ENCODE measurements around the gene ATRAID.

DNA sequence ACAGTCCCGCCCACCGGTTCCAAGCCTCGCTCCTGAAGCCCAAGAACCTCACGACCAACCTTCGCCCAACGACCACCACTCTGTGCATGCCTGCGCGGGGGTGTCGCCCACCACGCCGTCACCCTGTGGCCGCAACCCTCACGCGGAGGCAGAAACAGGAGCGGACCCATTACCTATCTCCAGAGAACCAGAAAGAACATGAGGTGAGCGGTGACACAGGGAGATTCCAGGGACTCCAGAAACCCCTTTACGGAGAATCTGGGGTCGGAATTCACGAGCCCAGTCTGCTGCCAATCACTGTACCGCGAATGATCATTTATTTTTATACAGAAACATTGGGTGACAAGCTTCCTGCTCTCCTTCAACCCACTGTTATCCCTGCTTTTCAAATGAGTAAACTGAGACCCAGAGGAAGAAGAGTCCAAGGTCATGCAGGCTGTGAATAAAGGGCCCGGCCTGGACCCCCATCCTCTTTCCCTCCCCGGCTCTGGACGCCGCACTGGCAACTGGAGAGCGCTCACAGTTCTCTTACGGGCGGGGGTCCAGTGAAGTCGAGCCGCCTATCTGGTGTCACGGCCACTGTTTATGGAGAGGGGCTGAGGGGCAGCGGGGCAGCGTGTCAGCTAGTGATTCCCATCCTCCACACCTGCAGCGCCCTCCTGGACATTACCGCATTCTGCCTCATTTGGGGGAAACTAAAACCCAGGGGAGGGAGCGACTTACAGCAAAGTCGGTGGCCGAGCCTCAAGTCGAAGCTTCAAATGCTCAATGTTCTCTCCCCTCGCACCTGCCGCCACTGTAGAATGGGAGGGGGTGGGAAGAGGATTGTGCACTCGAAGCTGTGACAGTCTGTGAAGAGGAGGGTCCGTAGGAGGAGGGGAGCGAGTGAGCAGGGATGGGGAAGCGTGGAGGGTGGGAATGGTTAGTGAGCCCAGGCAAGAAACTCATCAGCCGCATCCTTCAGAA lies 51.7 kb downstream of the ATRAID start:
- no peak for TF ChIP-seq POLR2AphosphoS5 (IDR thresholded peaks at IDR 0.05; ENCODE audit: low read depth, low read length)
- no peak for TF ChIP-seq POLR2A (IDR thresholded peaks at IDR 0.05; ENCODE audit: low read depth, low read length)
